Spleen (tissue), 11 donors: ENCODE data around the gene ADCY4. TPM values are rescaled to one million over a fixed set of nuclear protein-coding genes. Genes with fewer than 3 reads are reported as not detected.

Source experiments
- DNase-seq: peaks from one replicate; pipeline ENCODE4 v3.0.0-alpha.2; 2020
- H3K27ac ChIP-seq, 8 donors: fragments of 200-600 bp; sonication (generic) in 7 of 8; 1 replicate in 4 of 8; 2 replicates in 4 of 8; pipeline versions ENCODE4 v1.5.0 to v1.8.0; 2016 to 2021; ENCODE audit warnings: inconsistent platforms in 4 of 8, mild to moderate bottlenecking in 4 of 8, moderate library complexity in 1 of 8
- H3K27me3 ChIP-seq, 7 donors: fragments of 200-600 bp; sonication (generic) in 6 of 7; replicated peaks in 1 of 7; 1 replicate in 4 of 7; 2 replicates in 3 of 7; pipeline versions ENCODE4 v1.5.0 to v1.8.0; 2016 to 2021; ENCODE audit warnings: inconsistent platforms in 3 of 7, mild to moderate bottlenecking in 1 of 7
- H3K36me3 ChIP-seq, 6 donors: fragments of 200-600 bp; sonication (generic) in 5 of 6; 1 replicate in 4 of 6; 2 replicates in 2 of 6; pipeline versions ENCODE4 v1.5.0 to v1.8.0; 2016 to 2021; ENCODE audit warnings: inconsistent platforms in 2 of 6
- H3K4me1 ChIP-seq, 6 donors: fragments of 200-600 bp; sonication (generic) in 5 of 6; 1 replicate in 3 of 6; 2 replicates in 3 of 6; pipeline versions ENCODE4 v1.5.0 to v1.8.0; 2016 to 2021; ENCODE audit warnings: inconsistent platforms in 3 of 6
- H3K4me3 ChIP-seq, 8 donors: fragments of 200-600 bp; sonication (generic) in 7 of 8; 1 replicate in 4 of 8; 2 replicates in 4 of 8; pipeline versions ENCODE4 v1.5.0 to v1.8.0; 2016 to 2021; ENCODE audit warnings: inconsistent platforms in 4 of 8, mild to moderate bottlenecking in 4 of 8, moderate library complexity in 2 of 8
- H3K9me3 ChIP-seq, 8 donors: fragments of 200-600 bp; sonication (generic) in 7 of 8; 1 replicate in 4 of 8; 2 replicates in 4 of 8; pipeline versions ENCODE4 v1.5.0 to v1.8.0; 2016 to 2021; ENCODE audit warnings: inconsistent platforms in 4 of 8
- POLR2A ChIP-seq, 3 donors: fragments of 450-650 bp; IDR thresholded peaks; one replicate each; pipeline ENCODE4 v1.5.1; 2017; ENCODE audit warnings: antibody characterized with exemption in 3 of 3, mild to moderate bottlenecking in 1 of 3
- POLR2AphosphoS5 ChIP-seq, 3 donors: sonication (generic); formaldehyde crosslinking; IDR thresholded peaks; one replicate each; pipeline ENCODE4 v1.5.1; 2017; ENCODE audit warnings: antibody characterized with exemption in 3 of 3
- WGBS, 5 donors: extraction: QIAGEN DNeasy Blood & Tissue Kit in 3 of 5; methylation state at CpG; one replicate each; pipeline versions ENCODE4 v1.1.5 to v1.1.7; 2013 to 2018; 5-methylcytosine and 5-hydroxymethylcytosine counted together
- intact Hi-C: fragments of 100-400 bp; cut with DNase I; formaldehyde crosslinking; loops from one replicate; pipeline ENCODE4 v1.15.0; 2023; ENCODE audit warnings: low total_unique reads
- polyA plus RNA-seq, 3 donors: library from polyadenylated mRNA; stranded (reverse); fragments of 200-250 nt; gene quantifications; one replicate each; pipeline ENCODE4 v1.2.1, GENCODE V29; 2013
- total RNA-seq, 7 donors: library from RNA; depleted of rRNA in 3 of 7; stranded (reverse); fragments of >200 nt in 3 of 7; fragmentation: NEBNext Ultra II Directional in 4 of 7; extraction: Animal tissue kit (Norgen Biotek cat#: 25700) in 4 of 7; gene quantifications; one replicate each; pipeline versions ENCODE4 v1.1.0 to v1.2.1, GENCODE V29; 2016 to 2021
- TF ChIP-seq, protein P1 (sequence below), 11 experiments: fragments of 200-600 bp in 7 of 11; fragments of 450-650 bp in 4 of 11; sonication (generic) in 4 of 11; IDR thresholded peaks in 8 of 11; conservative IDR thresholded peaks in 3 of 11; 1 replicate in 7 of 11; 2 replicates in 4 of 11; pipeline versions ENCODE4 v1.4.0 to v1.8.0; 2016 to 2021; ENCODE audit warnings: antibody characterized with exemption in 11 of 11, inconsistent platforms in 4 of 11, mild to moderate bottlenecking in 1 of 11
- donor health status: healthy with polysubstance abuse.
- donor health status: DM: no; HTN: no; CAD: no; lungs with moderate emphysema.
- donor health status: DM: no; HTN: no; CAD: no.
- donor health status: Bipolar disorder and iron deficiency.
- donor health status: healthy.
- donor health status: DM: no; HTN: no; CAD: no.
- donor health status: DM: yes; HTN: yes; CAD: no.

ADCY4 gene
- total and polyA plus RNA-seq, 10 donors: 13.0 to 114 (median 56.7) TPM

DNA sequence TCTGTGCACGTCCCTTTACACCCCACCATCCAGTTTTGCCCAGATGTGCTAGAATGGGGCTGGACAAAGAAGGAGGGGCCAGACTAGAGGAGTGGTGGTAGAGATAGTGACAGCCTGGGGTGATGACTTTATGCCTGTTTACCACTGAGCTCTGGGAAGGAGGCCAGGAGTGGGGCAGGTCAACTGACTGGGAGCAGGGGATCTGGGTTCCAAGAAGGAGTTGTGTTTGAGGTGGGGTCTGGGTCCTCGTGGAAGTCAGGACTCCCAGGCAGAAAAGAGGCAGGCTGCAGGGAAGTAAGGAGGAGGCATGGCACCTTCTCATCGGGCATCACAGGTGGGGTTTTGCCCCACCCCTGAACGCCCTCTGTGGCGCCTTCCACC, 24.6 kb downstream of the ADCY4 start:
- Histone ChIP-seq H3K4me1 (peaks cover 55 to 100% (median 87%) of the 10 kb centered on the region in 6 donors), H3K9me3 (no peaks in the 10 kb centered on the region), H3K36me3 (peaks cover 4 to 45% (median 27%) of the 10 kb centered on the region in 6 donors), H3K27me3 (no peaks in the 10 kb centered on the region), H3K27ac (peak overlapping the region; percentile 91 to 98 (median 96)), H3K4me3 (peak overlapping the region; percentile 64 to 88 (median 76))
- TF ChIP-seq POLR2AphosphoS5 (IDR thresholded peaks at IDR 0.05) (no peak), POLR2A (IDR thresholded peaks at IDR 0.05) (no peak)
- TF ChIP-seq, protein P1, sequence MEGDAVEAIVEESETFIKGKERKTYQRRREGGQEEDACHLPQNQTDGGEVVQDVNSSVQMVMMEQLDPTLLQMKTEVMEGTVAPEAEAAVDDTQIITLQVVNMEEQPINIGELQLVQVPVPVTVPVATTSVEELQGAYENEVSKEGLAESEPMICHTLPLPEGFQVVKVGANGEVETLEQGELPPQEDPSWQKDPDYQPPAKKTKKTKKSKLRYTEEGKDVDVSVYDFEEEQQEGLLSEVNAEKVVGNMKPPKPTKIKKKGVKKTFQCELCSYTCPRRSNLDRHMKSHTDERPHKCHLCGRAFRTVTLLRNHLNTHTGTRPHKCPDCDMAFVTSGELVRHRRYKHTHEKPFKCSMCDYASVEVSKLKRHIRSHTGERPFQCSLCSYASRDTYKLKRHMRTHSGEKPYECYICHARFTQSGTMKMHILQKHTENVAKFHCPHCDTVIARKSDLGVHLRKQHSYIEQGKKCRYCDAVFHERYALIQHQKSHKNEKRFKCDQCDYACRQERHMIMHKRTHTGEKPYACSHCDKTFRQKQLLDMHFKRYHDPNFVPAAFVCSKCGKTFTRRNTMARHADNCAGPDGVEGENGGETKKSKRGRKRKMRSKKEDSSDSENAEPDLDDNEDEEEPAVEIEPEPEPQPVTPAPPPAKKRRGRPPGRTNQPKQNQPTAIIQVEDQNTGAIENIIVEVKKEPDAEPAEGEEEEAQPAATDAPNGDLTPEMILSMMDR (IDR thresholded peaks at IDR 0.05 in 8 of 11, conservative IDR thresholded peaks at IDR 0.05 in 3 of 11): no peak
- intact Hi-C loops: no loop called here
- no peak for DNase-seq
- WGBS, 5 donors: 17 to 23% (median 19%) methylated on average over 4 to 5 of the region's 5 CpGs

GRCh38 chr14:24309538-24310264, 25.2 kb downstream of the ADCY4 start, which contains the start of gene LTB4R2:
Gene LTB4R2, plus strand, starts transcription at chr14:24310140. Its CDS starts 525 bp downstream, at chr14:24310665.
- H3K4me3 ChIP-seq: peak within 1 kb of the TSS; percentile 64 to 88 (median 76)
- peak within 1 kb of the TSS; percentile 91 to 98 (median 96) for H3K27ac ChIP-seq
- no peak for DNase-seq
- H3K9me3 ChIP-seq: no peaks in the 10 kb centered on the region
- 47 to 82% (median 53%) methylated on average over 5 of the region's 5 CpGs for WGBS, 5 donors
- intact Hi-C loops: no loop called here
- H3K4me1 ChIP-seq: peaks cover 49 to 100% (median 86%) of the 10 kb centered on the region in 6 donors
- H3K36me3 ChIP-seq: peaks cover 4 to 51% (median 33%) of the 10 kb centered on the region in 6 donors
- TF ChIP-seq, protein P1 (IDR thresholded peaks at IDR 0.05 in 8 of 11, conservative IDR thresholded peaks at IDR 0.05 in 3 of 11): no peak
- TF ChIP-seq POLR2AphosphoS5 (IDR thresholded peaks at IDR 0.05) (no peak), POLR2A (IDR thresholded peaks at IDR 0.05) (no peak)
- no peaks in the 10 kb centered on the region for H3K27me3 ChIP-seq

DNA sequence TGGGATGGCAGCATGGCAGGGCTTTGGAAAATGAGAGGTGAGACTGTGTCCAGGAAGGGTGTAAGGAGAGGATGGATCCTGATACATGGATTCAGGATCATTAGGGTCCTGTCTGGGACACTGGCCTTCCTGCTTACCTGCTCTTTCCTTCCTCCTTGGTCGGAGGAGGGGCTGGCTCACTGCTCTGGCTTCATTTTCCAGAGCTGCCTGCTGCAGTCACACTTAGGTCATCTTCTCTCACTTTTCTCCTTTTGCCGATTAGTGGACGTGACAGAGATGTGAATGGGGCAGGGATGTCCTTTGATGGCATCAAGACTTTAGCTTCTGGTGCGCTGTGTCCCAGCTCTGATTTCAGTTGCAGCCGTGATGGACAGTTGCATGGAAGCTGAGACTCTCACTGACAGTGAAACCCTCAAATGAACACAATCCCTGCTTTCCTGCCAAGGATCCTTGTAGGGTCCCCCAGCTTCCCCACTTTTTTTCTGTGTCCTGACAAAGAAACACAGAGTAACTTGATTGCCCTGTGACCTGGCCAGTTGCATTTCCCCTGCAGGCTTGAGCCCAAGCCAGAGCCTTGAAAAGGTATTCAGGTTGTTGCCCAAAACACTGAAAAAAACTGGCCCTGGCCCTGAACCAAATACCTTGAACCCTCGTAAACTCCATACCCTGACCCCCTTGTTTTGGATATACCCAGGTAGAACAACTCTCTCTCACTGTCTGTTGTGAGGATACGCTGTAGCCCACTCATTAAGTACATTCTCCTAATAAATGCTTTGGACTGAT, 26.3 kb downstream of the ADCY4 start:
- 73 to 83% (median 78%) methylated on average over 7 of the region's 7 CpGs for WGBS, 5 donors
- Histone ChIP-seq H3K27ac (peak overlapping the region in 7 of 8 donors; percentile 9 to 98 (median 97)), H3K4me3 (peak overlapping the region in 3 of 8 donors; percentile 73 to 87 (median 79))

More for the DNA sequence above, 26.3 kb downstream of the ADCY4 start:
- H3K4me1 ChIP-seq: peaks cover 38 to 97% (median 80%) of the 10 kb centered on the region in 6 donors
- no peaks in the 10 kb centered on the region for H3K9me3 ChIP-seq
- peaks cover 4 to 63% (median 44%) of the 10 kb centered on the region in 6 donors for H3K36me3 ChIP-seq
- no peak for TF ChIP-seq POLR2A (IDR thresholded peaks at IDR 0.05)
- TF ChIP-seq, protein P1 (IDR thresholded peaks at IDR 0.05 in 8 of 11, conservative IDR thresholded peaks at IDR 0.05 in 3 of 11): peak in 6 of 11 experiments; percentile 6 to 63 (median 44)
- intact Hi-C loops: no loop called here
- no peaks in the 10 kb centered on the region for H3K27me3 ChIP-seq
- no peak for DNase-seq
